GM18909 (cell line): ENCODE results near the gene SMYD5.
"Not testable (repeated sequence)": the region's sequence is repeated elsewhere in the genome, so short reads cannot be mapped to it uniquely, and the experiment has no call there.

Source experiments
- ATAC-seq: cut with Tn5 transposase; IDR thresholded peaks from one replicate; pipeline ENCODE4 v1.9.1; 2021; ENCODE audit warnings: mild to moderate bottlenecking; ENCODE audit not compliant: unreplicated experiment, poor library complexity

SMYD5 gene

GRCh38 chr2:73214120-73215035, at the start of gene SMYD5:
SMYD5 (plus strand) TSS chr2:73214245; CDS start chr2:73214267, 22 bp downstream.
- ATAC-seq, result peak; percentile 94

DNA sequence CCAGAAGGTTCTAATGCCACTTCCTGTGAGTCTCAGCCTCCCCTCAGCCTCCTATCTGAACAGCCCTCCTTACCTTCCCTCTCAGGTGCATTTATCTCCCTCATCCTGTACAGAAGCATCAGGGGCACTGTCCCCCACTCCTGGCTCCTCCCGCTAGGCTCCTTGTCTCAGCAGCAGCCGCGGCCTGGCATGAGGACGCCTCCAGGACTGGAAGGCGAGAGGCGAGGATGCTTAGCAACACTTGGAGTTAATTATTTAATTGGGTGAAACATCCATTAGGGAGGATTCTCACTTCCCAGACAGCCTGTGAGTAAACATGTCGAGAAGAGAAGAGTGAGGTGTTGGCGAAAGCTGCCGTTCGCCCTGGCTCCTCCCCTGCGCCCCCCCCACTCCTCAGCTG, 48.1 kb upstream of the SMYD5 start:
- not testable (repeated sequence) for ATAC-seq

GRCh38 chr2:73166813-73167212, 47.2 kb upstream of the SMYD5 start:
- ATAC-seq, result not testable (repeated sequence)

DNA sequence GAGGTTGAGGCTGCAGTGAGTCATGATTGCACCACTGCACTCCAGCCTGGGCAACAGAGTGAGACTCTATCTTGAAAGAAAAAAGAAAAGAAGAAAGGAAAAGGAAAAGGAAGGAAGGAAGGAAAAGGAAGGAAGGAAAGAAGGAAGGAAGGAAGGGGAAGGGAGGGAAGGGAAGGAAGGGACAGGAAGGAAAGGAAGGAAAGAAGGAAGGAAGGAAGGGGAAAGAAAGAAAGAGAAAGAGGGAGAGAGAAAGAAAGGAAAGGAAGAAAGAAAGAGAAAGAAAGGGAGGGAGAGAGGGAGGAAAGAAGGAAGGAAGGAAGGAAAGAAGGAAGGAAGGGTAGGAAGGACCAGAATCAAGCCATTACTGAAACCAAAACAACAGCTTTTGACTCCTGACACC, 45.7 kb upstream of the SMYD5 start:
- not testable (repeated sequence) for ATAC-seq

DNA sequence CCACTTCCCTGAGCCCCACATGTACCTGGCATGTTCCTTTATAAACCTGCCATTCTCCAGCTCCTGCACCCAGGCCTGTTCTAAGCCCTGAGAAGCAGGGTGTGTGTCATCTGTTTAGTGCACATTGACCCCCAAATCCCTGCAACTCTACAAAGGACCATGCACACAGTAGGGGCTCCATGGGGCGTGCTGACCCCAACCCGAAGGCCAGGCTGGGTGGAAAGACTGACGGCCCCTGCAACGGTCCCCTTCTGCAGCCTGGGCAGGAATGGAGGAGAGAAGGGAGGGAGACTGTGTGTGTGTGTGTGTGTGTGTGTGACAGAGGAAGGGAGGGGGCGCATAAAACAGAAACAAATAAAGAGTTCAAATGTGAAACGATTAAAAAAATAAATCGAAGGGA, 43.7 kb upstream of the SMYD5 start:
- not testable (repeated sequence) for ATAC-seq

GRCh38 chr2:73172963-73173362, 41.1 kb upstream of the SMYD5 start:
- ATAC-seq, result no peak

DNA sequence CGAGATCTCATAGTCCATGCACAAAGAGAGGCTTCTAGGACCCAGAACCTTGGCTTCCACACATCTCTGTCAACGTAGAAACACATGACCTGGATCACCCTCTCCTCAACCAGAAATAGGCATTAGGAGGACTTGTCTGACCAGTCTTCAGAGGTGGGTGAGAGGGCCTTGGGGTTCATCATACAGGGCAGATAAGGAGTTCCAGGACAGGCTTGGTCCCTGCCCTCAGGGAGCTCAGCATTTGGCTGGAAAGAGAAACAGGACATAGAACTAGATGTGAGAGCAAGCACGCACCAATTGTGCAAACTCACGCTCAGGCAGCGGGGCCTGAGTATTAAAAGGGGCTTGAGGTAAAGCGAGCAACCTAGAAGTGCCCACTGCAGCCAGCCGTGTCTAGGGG, 40.3 kb upstream of the SMYD5 start:
- ATAC-seq, result no peak

GRCh38 chr2:73174244-73174643, 39.8 kb upstream of the SMYD5 start:
- no peak for ATAC-seq

DNA sequence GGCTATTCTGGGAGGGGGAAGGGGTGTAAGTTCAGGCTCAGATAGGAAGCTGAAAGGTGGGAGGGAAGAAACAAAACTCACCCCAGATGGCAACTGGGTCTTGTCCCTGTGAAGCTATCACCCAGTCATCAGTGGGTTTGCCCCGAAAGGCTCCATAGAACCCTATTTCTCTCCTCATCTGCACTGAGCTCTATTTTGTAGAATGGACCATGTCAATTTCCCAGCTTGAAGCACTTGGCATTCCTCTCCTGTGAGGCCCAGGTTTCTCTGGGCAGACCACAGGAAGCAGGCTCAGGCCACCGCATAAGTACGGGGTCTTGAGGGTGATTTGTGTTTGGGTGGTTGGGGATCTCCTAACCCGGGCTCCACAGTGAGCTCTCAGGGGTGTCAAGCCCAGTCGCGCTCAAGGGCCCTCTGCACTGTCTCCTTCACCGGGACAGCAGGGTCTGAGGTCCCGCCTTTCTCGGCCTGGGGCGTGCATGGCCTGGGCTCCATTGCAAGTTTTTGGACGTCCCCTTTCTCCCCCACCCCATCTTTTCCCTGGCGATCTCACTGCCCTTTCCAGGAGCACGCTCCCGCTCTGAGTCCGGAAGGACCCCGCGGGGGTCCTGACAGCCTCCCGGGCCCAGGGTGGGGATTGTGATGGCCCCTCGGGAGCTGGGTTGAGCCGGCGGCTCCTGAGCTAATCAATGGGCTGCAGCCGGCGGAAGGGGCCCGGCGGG, 38.9 kb upstream of the SMYD5 start:
- no peak for ATAC-seq

DNA sequence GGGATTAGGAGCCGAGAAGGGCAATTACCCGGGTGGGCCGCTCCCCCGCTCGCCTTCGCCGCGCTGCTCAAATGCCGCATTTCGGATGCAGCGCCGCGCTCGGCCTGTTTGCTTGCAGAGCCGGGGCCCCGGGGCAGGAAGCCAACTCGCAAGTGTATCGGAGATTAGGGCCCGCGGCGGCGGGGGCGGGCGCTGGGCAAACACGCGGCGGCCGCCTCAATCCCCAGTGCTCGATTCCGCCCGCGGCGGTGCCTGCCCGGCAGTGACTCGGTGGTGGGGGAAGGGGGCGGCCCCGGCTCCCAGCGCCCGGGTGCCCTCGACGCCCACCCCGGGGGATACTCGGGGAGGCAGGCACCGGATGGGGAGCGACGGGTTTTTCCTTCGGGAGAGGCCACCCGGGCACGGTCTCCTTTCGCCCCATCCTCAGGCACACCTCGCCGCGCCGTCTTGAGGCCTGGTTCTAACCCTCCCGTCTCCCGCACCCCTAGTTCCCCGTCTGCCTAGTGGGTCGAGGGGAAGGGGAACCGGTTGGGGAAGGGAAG, 38.3 kb upstream of the SMYD5 start:
- peak; percentile 38 for ATAC-seq

- ATAC-seq, result no peak
These were observed 37.7 kb upstream of the SMYD5 start for GRCh38 chr2:73176205-73176880.

DNA sequence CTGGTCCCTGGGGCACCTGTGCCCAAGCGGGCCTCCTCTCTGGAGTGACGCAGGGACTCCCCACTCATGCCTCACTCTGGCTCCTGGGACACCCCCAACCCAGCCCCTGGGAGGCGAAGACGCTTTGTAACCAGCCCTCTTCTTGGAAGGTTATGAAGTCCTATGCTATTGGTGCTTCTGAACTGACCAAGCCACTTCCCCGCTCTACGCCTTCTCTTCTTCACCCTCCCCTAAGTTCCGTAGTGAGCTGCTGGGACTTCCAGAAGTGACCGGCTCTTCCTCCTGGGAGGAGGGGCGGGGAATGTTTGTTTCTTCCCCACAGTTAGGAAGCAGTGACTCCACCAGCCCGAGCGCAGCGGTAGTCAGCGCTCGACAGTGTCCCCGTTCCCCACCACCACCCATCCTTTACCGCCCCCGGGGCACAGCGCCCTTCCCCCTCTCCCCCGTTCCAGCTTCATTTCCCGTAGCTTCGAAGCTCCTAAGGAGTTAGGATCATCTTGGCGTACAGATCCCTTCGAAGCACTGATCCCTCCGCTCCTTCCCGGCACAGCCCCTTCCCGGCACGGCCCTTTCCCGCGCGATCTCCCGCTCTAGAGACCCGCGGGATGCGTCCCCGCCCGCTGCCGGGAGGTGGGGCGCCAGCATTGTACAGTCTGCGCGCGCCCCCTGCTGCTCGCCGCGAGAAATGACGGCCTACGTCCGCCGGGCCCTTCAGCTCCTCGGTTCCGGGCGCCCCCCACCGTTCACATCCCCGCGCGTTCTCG, 37.0 kb upstream of the SMYD5 start:
- ATAC-seq, result peak; percentile 86

DNA sequence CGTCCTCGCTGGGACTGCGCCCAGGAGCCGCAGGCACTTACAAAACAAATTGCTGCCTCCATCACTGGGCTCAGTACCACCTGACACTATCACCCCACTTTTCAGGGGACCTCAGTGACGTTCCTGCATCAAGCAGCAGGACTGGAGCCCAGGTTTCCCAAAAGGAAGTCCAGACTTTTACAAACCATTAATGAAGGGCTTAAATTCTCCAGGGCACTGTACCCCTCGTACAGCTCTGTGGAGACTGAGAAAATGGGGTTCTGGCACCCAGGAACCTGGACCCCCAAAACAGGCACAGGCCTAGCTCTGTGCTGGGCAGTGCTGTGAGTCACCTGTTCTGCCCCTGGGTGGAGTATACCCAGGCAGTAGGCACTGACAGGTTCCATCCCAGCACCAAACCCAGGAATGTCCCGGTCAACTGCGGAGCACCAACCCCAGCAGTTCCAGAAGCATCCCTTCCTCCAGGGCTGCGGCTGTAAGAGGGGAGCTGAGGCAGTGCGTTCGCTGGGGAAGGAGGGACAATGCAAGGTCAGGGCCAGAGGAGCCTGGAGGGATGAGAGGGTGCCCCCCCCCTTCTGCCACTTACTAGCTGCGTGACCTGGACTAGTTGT, 36.3 kb upstream of the SMYD5 start:
- peak; percentile 3 for ATAC-seq

DNA sequence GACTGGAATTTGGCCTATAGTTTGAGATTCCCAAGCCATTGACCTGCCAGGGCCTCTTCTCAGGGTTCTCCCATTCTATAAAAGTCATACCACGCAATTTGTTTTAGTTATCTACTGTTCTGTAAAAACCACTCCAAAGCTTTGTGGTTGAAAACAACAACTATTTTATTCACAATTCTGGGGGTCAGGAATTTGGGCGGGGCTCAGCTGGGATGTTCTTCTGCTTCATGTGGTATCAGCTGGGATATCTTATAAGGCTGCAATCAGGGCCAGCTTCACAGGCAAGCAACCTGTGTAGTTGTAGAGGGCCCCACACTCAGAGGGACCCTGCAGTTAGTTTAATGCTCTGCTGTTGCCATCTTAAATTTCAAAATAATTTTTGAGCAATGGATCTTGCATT, 28.1 kb upstream of the SMYD5 start:
- no peak for ATAC-seq

DNA sequence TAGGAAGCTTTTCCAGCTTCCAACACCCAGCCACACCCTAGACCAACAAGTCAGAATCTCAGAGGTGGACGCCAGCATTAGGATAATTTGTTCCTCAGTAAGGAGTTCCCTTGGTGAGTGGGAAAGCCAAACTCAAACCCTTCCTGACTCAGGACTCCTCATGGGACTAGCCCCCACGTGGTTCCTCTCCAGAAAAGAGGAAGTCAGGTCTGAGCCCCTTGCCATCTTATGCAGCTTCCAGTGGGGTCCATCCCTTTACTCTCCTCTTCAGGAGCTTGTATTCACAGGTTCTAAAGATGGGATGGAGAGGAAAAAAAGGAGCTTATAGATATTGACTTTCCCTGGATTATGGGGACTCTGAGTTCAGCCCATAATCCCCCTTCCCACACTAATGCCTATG, 26.5 kb upstream of the SMYD5 start:
- ATAC-seq, result no peak

- no peak for ATAC-seq
These were observed 16.5 kb upstream of the SMYD5 start for GRCh38 chr2:73197579-73197978.

DNA sequence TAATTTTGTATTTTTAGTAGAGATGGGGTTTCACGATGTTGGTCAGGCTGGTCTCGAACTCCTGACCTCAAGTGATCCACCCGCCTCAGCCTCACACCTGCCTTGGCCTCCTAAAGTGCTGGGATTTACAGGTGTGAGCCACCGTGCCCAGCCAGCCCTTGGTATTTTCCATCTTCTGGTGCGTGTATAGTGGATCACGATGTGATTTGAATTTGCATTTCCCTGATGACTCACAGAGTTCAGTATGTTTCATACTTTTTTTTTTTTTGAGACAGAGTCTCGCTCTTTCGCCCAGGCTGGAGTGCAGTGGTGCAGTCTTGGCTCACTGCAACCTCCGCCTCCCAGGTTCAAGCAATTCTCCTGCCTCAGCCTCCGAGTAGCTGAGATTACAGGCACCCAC, 13.8 kb upstream of the SMYD5 start:
- not testable (repeated sequence) for ATAC-seq

DNA sequence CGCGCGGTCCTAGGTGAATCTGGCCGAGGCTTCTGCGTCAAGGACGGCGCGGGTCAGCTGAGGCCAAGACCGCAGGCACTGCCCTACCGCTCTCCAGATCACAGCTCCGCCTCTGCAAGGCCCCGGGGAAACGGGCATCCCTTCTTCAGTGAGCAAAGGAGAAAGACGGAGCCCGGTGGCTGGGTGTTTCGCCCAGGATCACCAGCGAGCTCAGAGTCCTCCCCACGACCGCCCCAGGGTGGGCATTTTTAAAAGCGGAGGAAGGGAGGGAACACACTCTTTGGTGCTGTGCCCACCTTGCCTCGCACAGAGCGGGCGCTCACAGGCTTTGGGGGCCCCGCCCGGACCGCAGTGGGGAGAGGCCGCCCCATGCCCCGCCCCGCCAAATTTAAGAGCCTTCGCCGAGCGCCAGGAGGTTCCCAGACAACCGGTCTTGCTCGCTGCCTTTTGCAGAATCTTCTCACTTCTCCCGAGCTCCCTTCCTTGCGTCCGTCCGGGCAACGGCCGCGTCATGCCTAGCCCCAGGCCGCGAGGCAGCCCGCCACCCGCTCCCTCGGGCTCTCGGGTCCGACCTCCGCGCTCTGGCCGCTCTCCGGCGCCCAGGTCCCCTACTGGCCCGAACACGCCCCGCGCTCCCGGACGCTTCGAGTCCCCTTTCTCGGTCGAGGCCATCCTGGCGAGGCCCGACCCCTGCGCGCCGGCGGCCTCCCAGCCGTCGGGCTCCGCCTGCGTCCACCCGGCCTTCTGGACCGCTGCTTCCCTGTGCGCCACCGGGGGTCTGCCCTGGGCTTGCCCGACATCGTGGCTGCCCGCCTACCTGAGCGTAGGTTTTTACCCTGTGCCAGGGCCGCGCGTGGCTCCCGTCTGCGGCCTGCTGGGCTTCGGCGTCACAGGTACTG, 11.6 kb upstream of the SMYD5 start, which contains the start of gene NOTO:
NOTO (plus strand) TSS at position 419 of the 899 bp plus-strand sequence; CDS start at position 512, 93 bp downstream.
- no peak for ATAC-seq
